HepG2 (cell line): Measurements from ENCODE around the gene HCFC1R1. TPM values are rescaled to one million over a fixed set of nuclear protein-coding genes. Genes with fewer than 3 reads are reported as not detected.

Source experiments
- CBX2 ChIP-seq, 2 experiments: fragments of 200-600 bp in 1 of 2; sonication (generic); formaldehyde crosslinking in 1 of 2; IDR thresholded peaks; 2 replicates each; pipeline versions ENCODE4 v1.7.0 to v1.8.1; 2018 to 2022; ENCODE audit warnings: low read depth in 2 of 2, low read length in 1 of 2, mild to moderate bottlenecking in 1 of 2, missing genetic modification reagents in 1 of 2
- FOXK2 ChIP-seq: fragments of 450-650 bp; IDR thresholded peaks from 2 replicates; pipeline ENCODE4 v1.6.1; 2016
- MYNN ChIP-seq: sonication (generic); formaldehyde crosslinking; IDR thresholded peaks from 2 replicates; pipeline ENCODE4 v1.4.0; 2020; ENCODE audit warnings: mild to moderate bottlenecking, low read depth, missing genetic modification reagents
- RORA ChIP-seq: sonication (generic); formaldehyde crosslinking; IDR thresholded peaks from 2 replicates; pipeline ENCODE4 v1.5.0; 2020; ENCODE audit warnings: mild to moderate bottlenecking, missing genetic modification reagents, moderate library complexity
- YEATS2 ChIP-seq: sonication (generic); formaldehyde crosslinking; IDR thresholded peaks from 2 replicates; pipeline ENCODE4 v1.4.0; 2020; ENCODE audit warnings: missing genetic modification reagents, borderline replicate concordance
- ZBTB34 ChIP-seq: sonication (generic); formaldehyde crosslinking; IDR thresholded peaks from 2 replicates; pipeline ENCODE4 v1.8.0; 2022; ENCODE audit warnings: mild to moderate bottlenecking, missing genetic modification reagents
- ZNF256 ChIP-seq: sonication (generic); formaldehyde crosslinking; conservative IDR thresholded peaks from 2 replicates; pipeline ENCODE4 v1.4.0; 2020; ENCODE audit warnings: missing genetic modification reagents
- ZNF609 ChIP-seq: sonication (generic); formaldehyde crosslinking; IDR thresholded peaks from 2 replicates; pipeline ENCODE4 v1.4.0; 2020; ENCODE audit warnings: mild to moderate bottlenecking, missing genetic modification reagents, borderline replicate concordance
- ZNF629 ChIP-seq: sonication (generic); formaldehyde crosslinking; conservative IDR thresholded peaks from 2 replicates; pipeline ENCODE4 v1.5.0; 2020; ENCODE audit warnings: missing genetic modification reagents
- polyA plus RNA-seq, 8 experiments: library from polyadenylated mRNA; depleted of rRNA in 3 of 8; stranded (reverse) in 7 of 8; unstranded in 1 of 8; fragments of >200 nt; fragmentation: Illumina TruSeq in 4 of 8; extraction: Trizol in 4 of 8; gene quantifications; 2 replicates each; pipeline versions ENCODE4 v1.2.1 to v1.2.3, GENCODE V29; 2011 to 2016; ENCODE audit warnings: low read depth in 4 of 8, missing spikeins in 1 of 8, mixed read lengths in 1 of 8; ENCODE audit not compliant: insufficient read depth in 1 of 8
- total RNA-seq, 5 experiments: library from RNA; depleted of rRNA; stranded (reverse); fragments of >200 nt; fragmentation: Illumina TruSeq; extraction: Trizol; gene quantifications; 2 replicates each; pipeline ENCODE4 v1.2.3, GENCODE V29; 2016; ENCODE audit warnings: low read depth in 1 of 5
- TF ChIP-seq, protein P1 (sequence below): IDR thresholded peaks from 2 replicates; pipeline ENCODE4 v1.6.1; 2012; ENCODE audit warnings: inconsistent platforms
- TF ChIP-seq, protein P2 (sequence below): sonication (generic); formaldehyde crosslinking; IDR thresholded peaks from 2 replicates; pipeline ENCODE4 v1.4.0; 2020; ENCODE audit warnings: missing genetic modification reagents
- TF ChIP-seq, protein P3 (sequence below), 2 experiments: sonication (generic) in 1 of 2; formaldehyde crosslinking in 1 of 2; IDR thresholded peaks; 2 replicates each; pipeline versions ENCODE4 v1.4.0 to v1.6.1; 2016 to 2020; ENCODE audit warnings: borderline replicate concordance in 1 of 2, low read depth in 1 of 2, mild to moderate bottlenecking in 1 of 2, missing genetic modification reagents in 1 of 2
- TF ChIP-seq, protein P4 (sequence below): sonication (generic); formaldehyde crosslinking; IDR thresholded peaks from 2 replicates; pipeline ENCODE4 v1.5.0; 2020; ENCODE audit warnings: missing genetic modification reagents, mild to moderate bottlenecking, borderline replicate concordance

The HCFC1R1 gene
- total and polyA plus RNA-seq, 2 of the 13 experiments (the other 11 are each of a cell fraction or from before 2014, with no cell fraction given), result 13.8 to 16.1 TPM

GRCh38 chr16:3027983-3028715 is 4.4 kb upstream of the HCFC1R1 start (continued):
- TF ChIP-seq ZNF256 (CRISPR knock-in tag) (no peak), FOXK2 (no peak), ZBTB34 (CRISPR knock-in tag) (no peak), YEATS2 (0 out of 2 replicates have a peak, but pooled peaks have one; percentile 24), RORA (CRISPR knock-in tag) (no peak), ZNF609 (CRISPR knock-in tag) (peak; percentile 38; the same call in 1 of the 2 replicates), MYNN (CRISPR knock-in tag) (no peak), ZNF629 (CRISPR knock-in tag) (0 out of 2 replicates have a peak, but pooled peaks have one; percentile 31), CBX2 (IDR thresholded peaks at IDR 0.05; ENCODE audit: low read depth, low read length) (no peak), CBX2 (CRISPR knock-in tag; IDR thresholded peaks at IDR 0.05; ENCODE audit: low read depth) (no peak)
- TF ChIP-seq, protein P1, sequence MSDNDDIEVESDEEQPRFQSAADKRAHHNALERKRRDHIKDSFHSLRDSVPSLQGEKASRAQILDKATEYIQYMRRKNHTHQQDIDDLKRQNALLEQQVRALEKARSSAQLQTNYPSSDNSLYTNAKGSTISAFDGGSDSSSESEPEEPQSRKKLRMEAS, result peak; percentile 51; the same call in 1 of the 2 replicates
- TF ChIP-seq, protein P2, sequence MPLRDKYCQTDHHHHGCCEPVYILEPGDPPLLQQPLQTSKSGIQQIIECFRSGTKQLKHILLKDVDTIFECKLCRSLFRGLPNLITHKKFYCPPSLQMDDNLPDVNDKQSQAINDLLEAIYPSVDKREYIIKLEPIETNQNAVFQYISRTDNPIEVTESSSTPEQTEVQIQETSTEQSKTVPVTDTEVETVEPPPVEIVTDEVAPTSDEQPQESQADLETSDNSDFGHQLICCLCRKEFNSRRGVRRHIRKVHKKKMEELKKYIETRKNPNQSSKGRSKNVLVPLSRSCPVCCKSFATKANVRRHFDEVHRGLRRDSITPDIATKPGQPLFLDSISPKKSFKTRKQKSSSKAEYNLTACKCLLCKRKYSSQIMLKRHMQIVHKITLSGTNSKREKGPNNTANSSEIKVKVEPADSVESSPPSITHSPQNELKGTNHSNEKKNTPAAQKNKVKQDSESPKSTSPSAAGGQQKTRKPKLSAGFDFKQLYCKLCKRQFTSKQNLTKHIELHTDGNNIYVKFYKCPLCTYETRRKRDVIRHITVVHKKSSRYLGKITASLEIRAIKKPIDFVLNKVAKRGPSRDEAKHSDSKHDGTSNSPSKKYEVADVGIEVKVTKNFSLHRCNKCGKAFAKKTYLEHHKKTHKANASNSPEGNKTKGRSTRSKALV (CRISPR knock-in tag), result no peak; the same call in 1 of the 2 replicates
- TF ChIP-seq, protein P3, sequence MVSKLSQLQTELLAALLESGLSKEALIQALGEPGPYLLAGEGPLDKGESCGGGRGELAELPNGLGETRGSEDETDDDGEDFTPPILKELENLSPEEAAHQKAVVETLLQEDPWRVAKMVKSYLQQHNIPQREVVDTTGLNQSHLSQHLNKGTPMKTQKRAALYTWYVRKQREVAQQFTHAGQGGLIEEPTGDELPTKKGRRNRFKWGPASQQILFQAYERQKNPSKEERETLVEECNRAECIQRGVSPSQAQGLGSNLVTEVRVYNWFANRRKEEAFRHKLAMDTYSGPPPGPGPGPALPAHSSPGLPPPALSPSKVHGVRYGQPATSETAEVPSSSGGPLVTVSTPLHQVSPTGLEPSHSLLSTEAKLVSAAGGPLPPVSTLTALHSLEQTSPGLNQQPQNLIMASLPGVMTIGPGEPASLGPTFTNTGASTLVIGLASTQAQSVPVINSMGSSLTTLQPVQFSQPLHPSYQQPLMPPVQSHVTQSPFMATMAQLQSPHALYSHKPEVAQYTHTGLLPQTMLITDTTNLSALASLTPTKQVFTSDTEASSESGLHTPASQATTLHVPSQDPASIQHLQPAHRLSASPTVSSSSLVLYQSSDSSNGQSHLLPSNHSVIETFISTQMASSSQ (IDR thresholded peaks at IDR 0.05; ENCODE audit: low read depth), result no peak
- TF ChIP-seq, protein P3 (CRISPR knock-in tag; IDR thresholded peaks at IDR 0.05; ENCODE audit: borderline replicate concordance), result 0 out of 2 replicates have a peak, but pooled peaks have one; percentile 27
- TF ChIP-seq, protein P4, sequence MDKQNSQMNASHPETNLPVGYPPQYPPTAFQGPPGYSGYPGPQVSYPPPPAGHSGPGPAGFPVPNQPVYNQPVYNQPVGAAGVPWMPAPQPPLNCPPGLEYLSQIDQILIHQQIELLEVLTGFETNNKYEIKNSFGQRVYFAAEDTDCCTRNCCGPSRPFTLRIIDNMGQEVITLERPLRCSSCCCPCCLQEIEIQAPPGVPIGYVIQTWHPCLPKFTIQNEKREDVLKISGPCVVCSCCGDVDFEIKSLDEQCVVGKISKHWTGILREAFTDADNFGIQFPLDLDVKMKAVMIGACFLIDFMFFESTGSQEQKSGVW, result no peak
